ENCODE data around the gene ARHGEF16. TPM values are rescaled to one million over a fixed set of nuclear protein-coding genes. Genes with fewer than 3 reads are reported as not detected.

Gene ARHGEF16
- total RNA-seq, 1 donor from 2014 or later = 1.3 TPM

DNA sequence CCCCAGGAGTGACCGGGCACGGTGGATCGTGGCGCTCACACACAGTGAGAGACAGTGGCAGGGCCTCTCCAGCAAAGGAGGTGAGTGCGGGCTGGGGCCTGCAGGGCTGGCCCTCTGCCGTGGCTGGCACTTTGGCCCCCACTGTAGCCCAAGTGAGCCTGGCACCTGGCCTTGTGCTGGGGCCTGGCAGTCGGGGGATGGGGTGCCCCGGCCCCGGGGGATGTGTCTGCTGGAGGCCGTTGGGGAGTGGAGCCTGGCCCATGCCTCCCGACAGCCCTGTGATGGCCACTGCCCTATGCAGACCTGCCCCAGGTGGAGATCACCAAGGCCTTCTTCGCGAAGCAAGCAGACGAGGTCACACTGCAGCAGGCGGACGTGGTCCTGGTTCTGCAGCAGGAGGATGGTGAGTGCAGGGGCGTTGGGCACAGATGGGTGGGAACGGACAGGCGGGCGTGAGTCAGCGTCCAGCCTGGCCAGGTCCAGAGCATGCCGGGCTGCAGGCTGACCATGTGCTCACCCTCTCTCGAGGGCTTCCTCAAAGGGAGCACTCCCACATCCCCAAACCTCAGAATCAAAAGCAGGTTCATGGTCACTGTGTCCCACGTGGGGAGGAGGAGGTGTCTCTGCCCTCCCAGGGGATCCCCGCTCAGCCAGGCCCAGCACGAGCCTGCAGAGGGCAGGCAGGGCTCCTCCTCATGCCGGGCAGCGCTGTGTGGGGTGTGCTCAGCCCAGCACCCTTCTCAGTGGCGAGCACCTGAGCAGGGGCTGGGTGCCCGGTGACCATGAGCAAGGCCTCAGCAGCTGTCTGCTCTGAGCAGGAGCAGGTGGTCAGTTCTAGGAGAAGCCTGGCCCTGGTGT, 25.3 kb downstream of the ARHGEF16 start:
- Histone ChIP-seq H3K79me2 (ENCODE audit: low read depth) (no peaks in the 10 kb centered on the region), H3K4me2 (no peak overlapping the region), H3K4me1 (no peaks in the 10 kb centered on the region), H3K9me3 (ENCODE audit: low read depth) (no peaks in the 10 kb centered on the region), H3K27me3 (no peaks in the 10 kb centered on the region), H3K27ac (no peak overlapping the region), H3K36me3 (no peaks in the 10 kb centered on the region), H2AFZ (replicated peaks) (no peak overlapping the region), H4K20me1 (ENCODE audit: low read depth) (no peaks in the 10 kb centered on the region), H3K9ac (no peak overlapping the region), H3F3A (ENCODE audit: low read depth) (no peaks in the 10 kb centered on the region), H3K4me3 (no peak overlapping the region)
- Mint-ChIP-seq H3K27ac (no peak overlapping the region), H3K4me3 (no peak overlapping the region), H3K4me1 (no peaks in the 10 kb centered on the region), H3K36me3 (no peaks in the 10 kb centered on the region), H3K9me3 (peaks cover 2% of the 10 kb centered on the region), H3K27me3 (ENCODE audit: insufficient read depth, low read depth) (peaks cover 2% of the 10 kb centered on the region)
- no peak for DNase-seq (ENCODE audit: low spot score)
- no peak for TF ChIP-seq CTCF (IDR thresholded peaks at IDR 0.05)
- no peak for TF ChIP-seq EZH2 (IDR thresholded peaks at IDR 0.05)
- no peak for TF ChIP-seq EZH2phosphoT487 (IDR thresholded peaks at IDR 0.05)

GRCh38 chr1:3480369-3480719, 25.9 kb downstream of the ARHGEF16 start:
- Histone ChIP-seq H3K9me3 (ENCODE audit: low read depth) (no peaks in the 10 kb centered on the region), H3K27ac (no peak overlapping the region), H3K4me2 (no peak overlapping the region), H2AFZ (replicated peaks) (no peak overlapping the region), H3K4me3 (no peak overlapping the region), H3K4me1 (no peaks in the 10 kb centered on the region), H3K9ac (no peak overlapping the region), H3K36me3 (no peaks in the 10 kb centered on the region), H3K27me3 (no peaks in the 10 kb centered on the region), H3F3A (ENCODE audit: low read depth) (no peaks in the 10 kb centered on the region), H3K79me2 (ENCODE audit: low read depth) (no peaks in the 10 kb centered on the region), H4K20me1 (ENCODE audit: low read depth) (no peaks in the 10 kb centered on the region)
- no peak for DNase-seq (ENCODE audit: low spot score)
- H3K36me3 Mint-ChIP-seq = no peaks in the 10 kb centered on the region
- peaks cover 2% of the 10 kb centered on the region for H3K9me3 Mint-ChIP-seq
- peaks cover 2% of the 10 kb centered on the region for H3K27me3 Mint-ChIP-seq (ENCODE audit: insufficient read depth, low read depth)
- no peak overlapping the region for H3K27ac Mint-ChIP-seq
- TF ChIP-seq EZH2phosphoT487 (IDR thresholded peaks at IDR 0.05) = no peak
- TF ChIP-seq CTCF (IDR thresholded peaks at IDR 0.05) = no peak
- TF ChIP-seq EZH2 (IDR thresholded peaks at IDR 0.05) = no peak
- H3K4me1 Mint-ChIP-seq = no peaks in the 10 kb centered on the region
- H3K4me3 Mint-ChIP-seq = no peak overlapping the region

DNA sequence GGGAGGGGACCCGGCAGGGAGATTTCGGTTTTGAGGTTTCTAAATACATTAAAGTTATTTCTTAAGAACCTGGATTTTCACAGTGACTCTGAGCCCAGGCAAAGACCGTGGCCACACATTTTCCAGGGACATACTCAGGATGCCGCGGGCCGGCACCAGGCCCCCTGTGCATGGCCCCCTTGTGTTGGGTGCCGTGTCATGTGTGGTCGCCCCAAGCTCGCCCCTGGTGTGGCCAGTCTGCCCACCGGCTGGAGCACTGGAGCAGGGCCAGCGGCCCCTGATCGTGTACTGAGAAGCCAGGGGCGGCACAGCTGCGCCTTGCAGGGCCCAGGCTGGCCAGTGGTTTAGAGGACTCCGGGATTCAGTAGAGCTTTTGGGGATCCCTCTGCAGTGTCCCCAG, 26.6 kb downstream of the ARHGEF16 start:
- H3K9me3 ChIP-seq (ENCODE audit: low read depth) = no peaks in the 10 kb centered on the region
- H3K79me2 ChIP-seq (ENCODE audit: low read depth) = no peaks in the 10 kb centered on the region
- H2AFZ ChIP-seq (replicated peaks) = no peak overlapping the region
- no peak overlapping the region for H3K4me2 ChIP-seq
- peaks cover 2% of the 10 kb centered on the region for H3K27me3 Mint-ChIP-seq (ENCODE audit: insufficient read depth, low read depth)
- no peaks in the 10 kb centered on the region for H3K36me3 Mint-ChIP-seq
- DNase-seq (ENCODE audit: low spot score) = no peak
- H3K4me1 Mint-ChIP-seq = no peaks in the 10 kb centered on the region
- no peaks in the 10 kb centered on the region for H3F3A ChIP-seq (ENCODE audit: low read depth)
- H3K27ac Mint-ChIP-seq = no peak overlapping the region
- H3K27me3 ChIP-seq = no peaks in the 10 kb centered on the region
- H3K36me3 ChIP-seq = no peaks in the 10 kb centered on the region
- no peak overlapping the region for H3K4me3 Mint-ChIP-seq
- H3K9me3 Mint-ChIP-seq = peaks cover 2% of the 10 kb centered on the region
- H3K4me1 ChIP-seq = no peaks in the 10 kb centered on the region
- TF ChIP-seq CTCF (IDR thresholded peaks at IDR 0.05) = no peak
- no peak for TF ChIP-seq EZH2phosphoT487 (IDR thresholded peaks at IDR 0.05)
- no peak for TF ChIP-seq EZH2 (IDR thresholded peaks at IDR 0.05)
- no peak overlapping the region for H3K27ac ChIP-seq
- no peak overlapping the region for H3K4me3 ChIP-seq
- H4K20me1 ChIP-seq (ENCODE audit: low read depth) = no peaks in the 10 kb centered on the region
- H3K9ac ChIP-seq = no peak overlapping the region
